Measurements from ENCODE around the gene FAU.

The FAU gene

DNA sequence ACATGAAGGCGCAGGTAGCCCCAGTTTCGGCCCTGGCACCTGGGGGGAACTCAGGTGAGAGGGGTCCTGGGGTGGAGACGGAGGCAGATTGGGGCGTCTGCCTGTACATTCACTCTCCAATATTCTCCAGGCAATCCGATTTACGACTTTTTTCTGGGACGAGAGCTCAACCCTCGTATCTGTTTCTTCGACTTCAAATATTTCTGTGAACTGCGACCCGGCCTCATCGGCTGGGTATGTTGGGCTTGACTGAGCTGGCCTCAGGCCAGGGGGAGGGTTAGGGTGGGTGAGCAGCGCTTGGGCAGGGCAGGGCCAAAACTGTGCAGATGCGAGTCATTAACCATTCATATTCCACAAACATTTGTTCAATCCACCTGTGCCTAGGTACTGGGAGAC, 8.6 kb downstream of the FAU start:
- Histone ChIP-seq H3K4me1 (ENCODE audit: insufficient read depth, low read length) (peaks cover 47% of the 10 kb centered on the region), H3K27me3 (ENCODE audit: insufficient read depth, low read length) (no peaks in the 10 kb centered on the region), H3K36me3 (ENCODE audit: insufficient read depth, low read length) (peaks cover 32% of the 10 kb centered on the region), H3K4me3 (ENCODE audit: low read length) (peak overlapping the region; percentile 95), H2AFZ (ENCODE audit: low read depth, low read length) (no peak overlapping the region), H3K9me3 (ENCODE audit: low read length) (no peaks in the 10 kb centered on the region)

- Histone ChIP-seq H3K27me3 (ENCODE audit: insufficient read depth, low read length) (no peaks in the 10 kb centered on the region), H3K9me3 (ENCODE audit: low read length) (no peaks in the 10 kb centered on the region), H3K4me3 (ENCODE audit: low read length) (peak overlapping the region; percentile 95), H3K4me1 (ENCODE audit: insufficient read depth, low read length) (peaks cover 47% of the 10 kb centered on the region), H2AFZ (ENCODE audit: low read depth, low read length) (no peak overlapping the region), H3K36me3 (ENCODE audit: insufficient read depth, low read length) (peaks cover 31% of the 10 kb centered on the region)
These were observed 9.2 kb downstream of the FAU start for GRCh38 chr11:65112546-65113360.

DNA sequence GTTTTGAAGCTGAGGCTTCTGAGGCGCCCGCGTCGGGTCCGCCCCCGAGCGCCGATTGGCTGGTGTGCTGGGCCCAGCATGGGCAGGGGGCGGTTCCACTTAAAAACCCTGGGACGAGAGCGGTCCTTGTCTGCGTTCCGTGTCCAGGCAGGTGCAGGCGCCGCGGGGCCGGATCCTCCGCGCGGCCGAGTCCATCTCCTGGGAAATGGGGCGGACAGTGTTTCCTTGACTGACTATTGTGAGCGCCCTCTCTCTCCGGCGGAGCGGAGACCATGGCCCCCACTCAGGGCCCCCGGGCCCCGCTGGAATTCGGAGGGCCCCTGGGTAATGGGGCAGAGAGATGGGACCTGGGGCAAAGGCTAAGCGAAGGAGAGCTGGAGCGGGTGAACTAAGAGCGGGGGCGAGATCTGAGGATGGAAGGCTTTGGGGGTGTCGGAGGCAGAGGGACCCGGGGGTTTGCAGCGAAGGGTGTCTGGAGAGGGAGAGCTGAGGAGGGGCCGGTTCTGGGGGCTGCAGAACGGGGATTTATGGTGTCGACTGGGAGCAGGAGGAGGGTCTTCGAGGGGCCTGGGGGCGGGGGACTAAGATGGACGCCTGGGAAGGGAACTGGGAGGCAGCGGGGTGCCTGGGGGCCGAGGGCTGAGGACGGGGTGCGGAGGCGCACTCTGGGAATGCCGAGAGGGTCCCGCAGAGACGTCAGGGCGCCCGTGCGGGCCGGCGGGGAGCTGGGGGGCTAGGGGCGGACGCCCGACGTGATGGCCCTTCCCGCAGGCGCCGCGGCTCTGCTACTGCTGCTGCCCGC, 10.0 kb downstream of the FAU start, which contains the start of gene TM7SF2:
Gene TM7SF2 (plus strand): TSS at position 129 of the 802 bp plus-strand sequence. CDS start 144 bp downstream, at position 273.
- peak within 1 kb of the TSS; percentile 95 for H3K4me3 ChIP-seq (ENCODE audit: low read length)
- H3K9me3 ChIP-seq (ENCODE audit: low read length) = no peaks in the 10 kb centered on the region
- peaks cover 31% of the 10 kb centered on the region for H3K36me3 ChIP-seq (ENCODE audit: insufficient read depth, low read length)
- H3K4me1 ChIP-seq (ENCODE audit: insufficient read depth, low read length) = peaks cover 45% of the 10 kb centered on the region
- no peak within 1 kb of the TSS for H2AFZ ChIP-seq (ENCODE audit: low read depth, low read length)
- no peaks in the 10 kb centered on the region for H3K27me3 ChIP-seq (ENCODE audit: insufficient read depth, low read length)

DNA sequence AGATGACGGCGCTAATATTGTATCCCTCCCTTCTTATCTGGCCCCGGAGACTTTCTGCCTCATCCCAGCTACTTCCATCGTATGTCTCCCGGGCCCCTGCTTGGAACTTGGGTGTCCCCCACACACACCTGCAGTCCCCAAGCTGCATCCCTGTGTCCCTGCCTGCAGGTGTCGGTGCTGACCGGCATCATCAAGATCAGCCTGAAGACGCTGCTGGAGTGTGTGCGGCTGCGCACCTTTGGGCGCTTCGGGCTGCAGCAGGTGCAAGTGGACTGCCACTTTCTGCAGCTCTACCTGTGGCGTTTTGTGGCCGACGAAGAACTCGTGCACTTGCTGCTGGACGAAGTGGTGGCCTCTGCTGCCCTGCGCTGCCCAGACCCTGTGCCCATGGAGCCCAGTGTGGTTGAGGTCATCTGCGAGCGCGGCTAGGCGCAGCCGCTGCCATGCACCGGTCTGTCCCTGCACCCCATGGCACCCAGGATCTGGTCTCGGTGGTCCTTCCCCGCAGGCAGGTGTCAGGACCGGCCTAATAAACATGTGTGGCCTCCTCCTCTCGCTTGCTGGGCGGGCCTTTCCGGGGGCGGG, 10.7 kb downstream of the FAU start:
- Histone ChIP-seq H3K36me3 (ENCODE audit: insufficient read depth, low read length) (peaks cover 28% of the 10 kb centered on the region), H3K4me3 (ENCODE audit: low read length) (peak overlapping the region; percentile 95), H2AFZ (ENCODE audit: low read depth, low read length) (no peak overlapping the region), H3K9me3 (ENCODE audit: low read length) (no peaks in the 10 kb centered on the region), H3K27me3 (ENCODE audit: insufficient read depth, low read length) (no peaks in the 10 kb centered on the region), H3K4me1 (ENCODE audit: insufficient read depth, low read length) (peaks cover 38% of the 10 kb centered on the region)

DNA sequence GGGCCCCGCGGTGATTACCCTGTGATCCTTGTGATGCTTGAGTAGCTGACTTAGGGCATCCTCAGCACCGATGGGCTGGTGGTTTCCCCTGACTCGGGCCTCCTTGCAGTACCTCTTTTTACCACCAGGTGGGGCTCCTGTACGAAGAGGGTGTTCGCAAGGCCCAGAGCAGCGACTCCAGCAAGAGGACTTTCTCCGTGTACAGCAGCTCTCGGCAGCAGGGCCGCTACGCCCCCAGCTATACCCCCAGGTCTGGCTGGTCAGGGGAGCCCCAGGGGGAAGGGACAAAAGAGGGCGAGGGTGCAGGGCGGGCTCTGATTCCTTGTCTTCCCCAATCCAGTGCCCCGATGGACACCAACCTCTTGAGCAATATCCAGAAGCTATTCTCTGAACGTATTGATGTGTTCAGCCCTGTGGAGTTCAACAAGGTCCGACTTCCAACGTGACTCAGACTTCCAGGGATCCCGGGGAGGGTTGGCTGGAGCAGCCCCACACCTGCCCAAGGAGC, 11.5 kb downstream of the FAU start:
- H3K36me3 ChIP-seq (ENCODE audit: insufficient read depth, low read length) = peaks cover 20% of the 10 kb centered on the region
- no peaks in the 10 kb centered on the region for H3K9me3 ChIP-seq (ENCODE audit: low read length)
- no peak overlapping the region for H3K4me3 ChIP-seq (ENCODE audit: low read length)
- H3K4me1 ChIP-seq (ENCODE audit: insufficient read depth, low read length) = peaks cover 30% of the 10 kb centered on the region
- H3K27me3 ChIP-seq (ENCODE audit: insufficient read depth, low read length) = no peaks in the 10 kb centered on the region
- H2AFZ ChIP-seq (ENCODE audit: low read depth, low read length) = no peak overlapping the region

DNA sequence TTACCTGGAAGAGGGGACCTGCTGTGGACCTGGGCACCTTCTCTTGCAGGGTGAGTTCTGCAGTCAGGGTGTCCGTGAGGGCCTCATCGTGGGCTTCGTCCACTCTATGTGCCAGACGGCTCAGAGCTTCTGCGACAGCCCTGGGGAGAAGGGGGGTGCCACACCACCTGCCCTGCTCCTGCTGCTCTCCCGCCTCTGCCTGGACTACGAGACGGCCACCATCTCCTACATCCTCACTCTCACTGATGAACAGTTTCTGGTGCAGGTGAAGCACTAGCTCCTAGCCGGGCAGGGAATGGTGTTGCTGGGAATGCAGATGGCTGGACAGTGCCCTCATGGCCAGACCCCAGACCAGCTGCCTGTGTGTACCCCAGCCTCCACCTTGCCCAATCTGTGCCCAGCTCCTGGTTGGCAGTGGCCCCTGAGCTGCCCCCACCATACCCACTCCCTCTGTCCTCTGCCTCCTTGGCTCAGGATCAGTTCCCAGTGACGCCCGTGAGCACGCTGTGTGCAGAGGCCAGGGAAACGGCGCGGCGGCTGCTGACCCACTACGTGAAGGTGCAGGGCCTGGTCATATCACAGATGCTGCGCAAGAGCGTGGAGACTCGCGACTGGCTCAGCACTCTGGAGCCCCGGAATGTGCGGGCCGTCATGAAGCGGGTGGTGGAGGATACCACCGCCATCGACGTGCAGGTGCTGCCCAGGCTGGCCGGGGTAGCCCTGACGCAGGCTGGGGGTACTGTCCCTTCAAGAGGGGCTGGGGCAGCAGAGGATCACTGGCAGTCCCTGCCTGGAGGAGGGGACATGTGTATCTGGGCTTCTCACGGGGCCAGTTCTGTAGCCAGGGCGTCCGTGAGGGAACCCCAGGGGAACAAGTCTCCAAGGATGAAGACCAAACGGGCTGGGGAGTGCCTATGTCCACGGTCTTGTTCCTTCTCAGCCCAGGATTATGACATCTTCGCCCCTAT, 12.4 kb downstream of the FAU start:
- peaks cover 24% of the 10 kb centered on the region for H3K4me1 ChIP-seq (ENCODE audit: insufficient read depth, low read length)
- H3K9me3 ChIP-seq (ENCODE audit: low read length) = no peaks in the 10 kb centered on the region
- H3K4me3 ChIP-seq (ENCODE audit: low read length) = no peak overlapping the region

GRCh38 chr11:65108469-65109123, 13.3 kb downstream of the FAU start:
- H3K36me3 ChIP-seq (ENCODE audit: insufficient read depth, low read length) = peaks cover 2% of the 10 kb centered on the region

More for the DNA sequence above, 12.4 kb downstream of the FAU start:
- Histone ChIP-seq H3K36me3 (ENCODE audit: insufficient read depth, low read length) (peaks cover 11% of the 10 kb centered on the region), H2AFZ (ENCODE audit: low read depth, low read length) (no peak overlapping the region), H3K27me3 (ENCODE audit: insufficient read depth, low read length) (no peaks in the 10 kb centered on the region)

DNA sequence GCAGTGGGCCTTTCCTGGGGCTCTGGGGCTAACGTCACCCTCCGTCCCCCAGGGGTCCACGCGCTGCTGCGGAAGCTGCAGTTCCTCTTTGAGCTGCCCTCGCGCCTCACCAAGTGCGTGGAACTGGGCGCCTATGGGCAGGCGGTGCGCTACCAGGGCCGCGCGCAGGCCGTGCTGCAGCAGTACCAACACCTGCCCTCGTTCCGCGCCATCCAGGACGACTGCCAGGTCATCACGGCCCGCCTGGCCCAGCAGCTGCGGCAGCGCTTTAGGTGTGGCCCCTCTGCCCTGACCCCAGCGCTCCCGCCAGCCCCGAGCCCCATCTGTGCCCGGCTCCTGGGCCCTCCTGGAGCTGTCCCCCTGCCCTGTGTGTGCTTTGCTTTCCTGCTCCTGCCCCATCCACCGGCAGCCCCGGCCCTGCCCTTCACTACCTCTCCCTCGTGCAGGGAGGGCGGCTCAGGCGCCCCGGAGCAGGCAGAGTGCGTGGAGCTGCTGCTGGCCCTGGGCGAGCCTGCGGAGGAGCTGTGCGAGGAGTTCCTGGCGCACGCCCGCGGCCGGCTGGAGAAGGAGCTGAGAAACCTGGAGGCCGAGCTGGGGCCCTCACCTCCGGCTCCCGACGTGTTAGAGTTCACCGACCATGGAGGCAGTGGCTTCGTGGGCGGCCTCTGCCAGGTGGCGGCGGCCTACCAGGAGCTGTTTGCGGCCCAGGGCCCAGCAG, 14.0 kb downstream of the FAU start:
- H2AFZ ChIP-seq (ENCODE audit: low read depth, low read length) = no peak overlapping the region
- peaks cover 17% of the 10 kb centered on the region for H3K4me1 ChIP-seq (ENCODE audit: insufficient read depth, low read length)
- no peaks in the 10 kb centered on the region for H3K27me3 ChIP-seq (ENCODE audit: insufficient read depth, low read length)
- H3K4me3 ChIP-seq (ENCODE audit: low read length) = no peak overlapping the region
- no peaks in the 10 kb centered on the region for H3K9me3 ChIP-seq (ENCODE audit: low read length)
- peaks cover 2% of the 10 kb centered on the region for H3K36me3 ChIP-seq (ENCODE audit: insufficient read depth, low read length)

More at GRCh38 chr11:65108469-65109123, 13.3 kb downstream of the FAU start:
- H3K9me3 ChIP-seq (ENCODE audit: low read length) = no peaks in the 10 kb centered on the region
- no peak overlapping the region for H3K4me3 ChIP-seq (ENCODE audit: low read length)
- H2AFZ ChIP-seq (ENCODE audit: low read depth, low read length) = no peak overlapping the region
- H3K4me1 ChIP-seq (ENCODE audit: insufficient read depth, low read length) = peaks cover 24% of the 10 kb centered on the region
- no peaks in the 10 kb centered on the region for H3K27me3 ChIP-seq (ENCODE audit: insufficient read depth, low read length)

GRCh38 chr11:65107078-65107477, 14.9 kb downstream of the FAU start:
- H3K4me3 ChIP-seq (ENCODE audit: low read length) = no peak overlapping the region
- H3K4me1 ChIP-seq (ENCODE audit: insufficient read depth, low read length) = peaks cover 15% of the 10 kb centered on the region

DNA sequence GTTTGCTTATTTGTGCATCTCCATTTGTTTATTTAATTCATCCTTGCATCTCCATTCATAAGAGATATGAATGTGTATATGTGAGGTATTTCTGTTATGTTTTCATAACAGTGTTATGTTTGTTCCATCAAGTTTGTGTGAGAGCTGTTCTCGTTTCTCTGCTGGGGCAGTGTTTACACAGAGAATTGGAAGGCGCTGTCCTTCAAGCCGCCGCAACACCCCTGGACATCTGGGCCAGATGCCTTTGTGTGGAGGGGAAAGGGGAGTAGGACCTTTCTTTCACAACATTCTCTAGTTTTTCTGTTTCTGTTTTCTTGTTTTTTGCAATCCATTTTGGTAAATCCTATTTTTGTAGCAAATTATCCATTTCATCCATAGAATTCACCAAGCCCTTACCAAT, 17.3 kb downstream of the FAU start:
- H3K27me3 ChIP-seq (ENCODE audit: insufficient read depth, low read length) = no peaks in the 10 kb centered on the region
- no peaks in the 10 kb centered on the region for H3K9me3 ChIP-seq (ENCODE audit: low read length)
- peaks cover 1% of the 10 kb centered on the region for H3K36me3 ChIP-seq (ENCODE audit: insufficient read depth, low read length)
- H3K4me1 ChIP-seq (ENCODE audit: insufficient read depth, low read length) = no peaks in the 10 kb centered on the region
- H3K4me3 ChIP-seq (ENCODE audit: low read length) = no peak overlapping the region
- no peak overlapping the region for H2AFZ ChIP-seq (ENCODE audit: low read depth, low read length)

More at GRCh38 chr11:65107078-65107477, 14.9 kb downstream of the FAU start:
- Histone ChIP-seq H3K36me3 (ENCODE audit: insufficient read depth, low read length) (peaks cover 2% of the 10 kb centered on the region), H3K9me3 (ENCODE audit: low read length) (no peaks in the 10 kb centered on the region), H2AFZ (ENCODE audit: low read depth, low read length) (no peak overlapping the region), H3K27me3 (ENCODE audit: insufficient read depth, low read length) (no peaks in the 10 kb centered on the region)

GRCh38 chr11:65103476-65103875, 18.5 kb downstream of the FAU start:
- Histone ChIP-seq H3K36me3 (ENCODE audit: insufficient read depth, low read length) (no peaks in the 10 kb centered on the region), H3K4me1 (ENCODE audit: insufficient read depth, low read length) (no peaks in the 10 kb centered on the region), H3K9me3 (ENCODE audit: low read length) (no peaks in the 10 kb centered on the region), H2AFZ (ENCODE audit: low read depth, low read length) (no peak overlapping the region), H3K4me3 (ENCODE audit: low read length) (no peak overlapping the region), H3K27me3 (ENCODE audit: insufficient read depth, low read length) (no peaks in the 10 kb centered on the region)
